ENCODE results near the gene GRIK4.
"Not testable (repeated sequence)": the region's sequence is repeated elsewhere in the genome, so short reads cannot be mapped to it uniquely, and the experiment has no call there.

The GRIK4 gene

DNA sequence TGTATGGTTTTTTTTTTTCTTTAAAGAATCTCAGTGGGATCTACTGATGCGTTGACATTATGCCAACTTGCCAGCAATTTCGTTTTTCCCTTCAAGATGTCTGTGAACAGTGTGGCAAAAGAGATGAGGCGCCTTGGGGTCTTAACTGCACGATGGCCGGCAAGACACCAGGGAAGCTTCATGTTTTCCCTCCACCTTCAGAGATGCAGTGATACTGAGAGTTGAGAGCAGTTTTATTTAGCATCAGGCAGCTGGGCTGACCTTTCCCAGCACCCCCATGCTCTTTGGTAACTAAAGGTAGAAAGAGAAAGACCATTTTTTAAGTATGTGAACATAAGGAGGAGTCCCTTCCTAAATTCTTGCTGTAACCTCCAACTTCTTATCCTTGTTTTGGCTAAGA lies 11.7 kb upstream of the GRIK4 start:
- no peak overlapping the region for H3K27ac Mint-ChIP-seq
- H3K4me1 Mint-ChIP-seq (ENCODE audit: low read depth) = no peaks in the 10 kb centered on the region
- no peaks in the 10 kb centered on the region for H3K36me3 Mint-ChIP-seq (ENCODE audit: low read depth)
- H3K9me3 Mint-ChIP-seq = no peaks in the 10 kb centered on the region
- peaks cover 46% of the 10 kb centered on the region for H3K27me3 Mint-ChIP-seq
- no peak overlapping the region for H3K4me3 Mint-ChIP-seq

DNA sequence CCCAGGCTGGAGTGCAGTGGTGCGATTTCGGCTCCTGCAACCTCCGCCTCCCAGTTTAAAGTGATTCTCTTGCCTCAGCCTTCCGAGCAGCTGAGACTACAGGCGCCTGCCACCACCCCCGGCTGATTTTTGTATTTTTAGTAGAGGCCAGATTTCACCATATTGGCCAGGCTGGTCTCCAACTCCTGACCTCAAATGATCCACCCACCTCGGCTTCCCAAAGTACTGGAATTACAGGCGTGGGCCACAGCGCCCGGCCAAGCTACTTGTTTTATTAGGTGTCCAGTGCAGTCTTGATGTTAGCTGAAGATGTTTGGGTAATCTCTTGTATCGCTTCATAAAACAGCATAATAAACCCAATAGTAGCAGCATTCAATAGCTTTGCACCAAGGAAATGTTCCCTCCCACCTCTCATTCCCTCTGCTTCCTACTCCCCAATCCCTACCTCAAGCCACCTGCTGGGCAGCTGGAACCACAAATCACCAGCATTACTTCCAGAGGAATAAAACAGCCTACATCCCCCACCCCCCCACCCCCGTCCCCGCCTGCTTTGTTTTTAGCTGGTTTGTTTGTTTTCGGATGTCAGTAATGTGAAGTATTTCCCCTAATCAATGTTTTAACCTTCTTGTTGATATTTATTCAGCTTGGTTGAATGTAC lies 11.0 kb upstream of the GRIK4 start:
- no peaks in the 10 kb centered on the region for H3K4me1 Mint-ChIP-seq (ENCODE audit: low read depth)
- H3K27me3 Mint-ChIP-seq = peaks cover 51% of the 10 kb centered on the region
- H3K9me3 Mint-ChIP-seq = no peaks in the 10 kb centered on the region
- H3K36me3 Mint-ChIP-seq (ENCODE audit: low read depth) = no peaks in the 10 kb centered on the region
- H3K4me3 Mint-ChIP-seq = no peak overlapping the region
- H3K27ac Mint-ChIP-seq = no peak overlapping the region

DNA sequence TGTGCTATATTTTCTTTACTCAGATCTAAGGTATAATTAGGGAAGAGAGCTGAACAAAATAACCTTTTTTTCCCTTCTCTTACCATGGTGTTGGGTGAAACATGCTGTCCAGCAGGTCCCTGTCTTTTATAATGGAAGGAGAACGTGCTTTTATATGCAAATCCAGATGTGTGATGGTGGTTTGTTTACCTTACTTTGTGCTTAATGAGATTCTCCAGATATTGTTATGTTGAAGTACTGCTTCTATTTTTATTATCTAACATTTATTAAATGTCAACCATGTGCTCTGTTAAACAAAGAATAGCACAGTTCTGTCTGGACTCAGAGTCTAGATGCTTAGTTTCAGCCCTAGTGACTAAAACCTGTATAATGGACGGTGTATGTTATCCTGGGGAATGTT lies 10.1 kb upstream of the GRIK4 start:
- no peaks in the 10 kb centered on the region for H3K4me1 Mint-ChIP-seq (ENCODE audit: low read depth)

DNA sequence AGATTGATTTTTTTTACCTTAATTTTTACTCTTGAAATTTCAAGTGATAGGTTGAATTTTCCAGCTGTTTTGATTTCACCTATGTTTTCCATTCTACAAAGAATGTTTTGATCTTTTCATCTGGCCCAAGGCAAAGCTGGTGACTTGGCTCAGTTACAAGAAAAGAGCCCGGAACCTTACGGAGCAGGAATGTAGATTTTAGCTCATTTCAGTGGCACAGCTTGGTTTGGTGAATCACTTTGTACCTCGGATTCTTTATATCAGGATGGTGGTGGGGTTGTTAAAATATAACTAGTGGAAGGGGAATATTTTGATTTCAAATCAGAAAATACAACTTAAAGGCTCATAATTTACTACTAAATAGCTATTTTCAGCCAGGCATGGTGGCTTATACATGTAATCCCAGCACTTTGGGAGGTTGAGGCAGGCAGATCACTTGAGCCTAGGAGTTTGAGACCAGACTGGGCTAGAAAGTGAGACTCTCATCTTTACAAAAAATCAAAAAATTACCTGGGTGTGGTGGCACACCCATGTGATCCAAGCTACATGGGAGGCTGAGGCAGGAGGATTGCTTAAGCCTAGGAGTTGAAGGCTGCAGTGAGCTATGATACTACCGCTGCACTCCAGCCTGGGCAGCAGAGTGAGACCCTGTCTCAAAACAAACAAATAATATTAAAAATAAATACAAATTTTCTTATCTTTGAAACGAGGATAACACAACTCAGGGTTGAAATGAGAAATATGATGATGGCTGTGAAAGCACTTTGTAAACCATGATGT lies 9.4 kb upstream of the GRIK4 start:
- H3K27me3 Mint-ChIP-seq = peaks cover 61% of the 10 kb centered on the region
- H3K36me3 Mint-ChIP-seq (ENCODE audit: low read depth) = no peaks in the 10 kb centered on the region
- no peak overlapping the region for H3K4me3 Mint-ChIP-seq
- H3K4me1 Mint-ChIP-seq (ENCODE audit: low read depth) = no peaks in the 10 kb centered on the region
- H3K9me3 Mint-ChIP-seq = no peaks in the 10 kb centered on the region
- no peak overlapping the region for H3K27ac Mint-ChIP-seq

More for the DNA sequence above, 10.1 kb upstream of the GRIK4 start:
- Mint-ChIP-seq H3K27ac (no peak overlapping the region), H3K27me3 (peaks cover 58% of the 10 kb centered on the region), H3K4me3 (no peak overlapping the region), H3K36me3 (ENCODE audit: low read depth) (no peaks in the 10 kb centered on the region), H3K9me3 (no peaks in the 10 kb centered on the region)

DNA sequence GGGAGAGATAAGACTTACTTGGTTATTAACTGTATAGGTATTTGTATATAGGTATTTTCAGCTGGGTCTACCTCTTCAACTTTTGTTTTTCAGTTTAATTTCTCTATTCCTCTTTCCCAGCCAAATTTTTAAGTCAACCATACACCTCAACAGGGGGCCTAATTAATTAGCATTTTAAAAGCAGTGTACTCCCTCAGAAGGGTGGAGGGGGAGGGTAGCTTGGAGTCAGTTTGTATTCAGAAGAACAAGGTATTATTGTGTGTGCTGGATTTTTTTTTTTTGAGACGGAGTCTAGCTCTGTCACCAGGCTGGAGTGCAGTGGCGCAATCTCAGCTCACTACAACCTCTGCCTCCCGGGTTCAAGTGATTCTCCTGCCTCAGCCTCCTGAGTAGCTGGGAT lies 8.0 kb upstream of the GRIK4 start:
- H3K36me3 Mint-ChIP-seq (ENCODE audit: low read depth); H3K9me3 Mint-ChIP-seq; H3K4me1 Mint-ChIP-seq (ENCODE audit: low read depth); H3K4me3 Mint-ChIP-seq; H3K27ac Mint-ChIP-seq: not testable (repeated sequence)
- peaks cover 68% of the 10 kb centered on the region for H3K27me3 Mint-ChIP-seq

- H3K4me1 Mint-ChIP-seq (ENCODE audit: low read depth) = peaks cover 2% of the 10 kb centered on the region
- no peaks in the 10 kb centered on the region for H3K36me3 Mint-ChIP-seq (ENCODE audit: low read depth)
- H3K9me3 Mint-ChIP-seq = no peaks in the 10 kb centered on the region
- no peak overlapping the region for H3K27ac Mint-ChIP-seq
- peaks cover 81% of the 10 kb centered on the region for H3K27me3 Mint-ChIP-seq
- H3K4me3 Mint-ChIP-seq = no peak overlapping the region
Measured at GRCh38 chr11:120505801-120506425, 5.6 kb upstream of the GRIK4 start.

- Mint-ChIP-seq H3K9me3 (no peaks in the 10 kb centered on the region), H3K27ac (no peak overlapping the region), H3K4me1 (ENCODE audit: low read depth) (peaks cover 3% of the 10 kb centered on the region), H3K27me3 (peaks cover 77% of the 10 kb centered on the region), H3K36me3 (ENCODE audit: low read depth) (no peaks in the 10 kb centered on the region), H3K4me3 (no peak overlapping the region)
Measured at GRCh38 chr11:120509346-120510053, 2.0 kb upstream of the GRIK4 start.

- Mint-ChIP-seq H3K27me3 (peaks cover 80% of the 10 kb centered on the region), H3K27ac (no peak overlapping the region), H3K4me3 (no peak overlapping the region), H3K36me3 (ENCODE audit: low read depth) (no peaks in the 10 kb centered on the region), H3K9me3 (no peaks in the 10 kb centered on the region), H3K4me1 (ENCODE audit: low read depth) (peaks cover 3% of the 10 kb centered on the region)
Measured at GRCh38 chr11:120510406-120511115, 987 bp upstream of the GRIK4 start.

GRCh38 chr11:120511820-120512738 lies 531 bp downstream of the GRIK4 start:
- Mint-ChIP-seq H3K4me1 (ENCODE audit: low read depth) (peaks cover 3% of the 10 kb centered on the region), H3K27ac (no peak overlapping the region), H3K9me3 (no peaks in the 10 kb centered on the region), H3K27me3 (peaks cover 76% of the 10 kb centered on the region), H3K36me3 (ENCODE audit: low read depth) (no peaks in the 10 kb centered on the region), H3K4me3 (no peak overlapping the region)

GRCh38 chr11:120512739-120513435 lies 1.3 kb downstream of the GRIK4 start:
- Mint-ChIP-seq H3K27ac (no peak overlapping the region), H3K9me3 (no peaks in the 10 kb centered on the region), H3K4me3 (no peak overlapping the region), H3K4me1 (ENCODE audit: low read depth) (peaks cover 3% of the 10 kb centered on the region), H3K36me3 (ENCODE audit: low read depth) (no peaks in the 10 kb centered on the region), H3K27me3 (peaks cover 76% of the 10 kb centered on the region)

GRCh38 chr11:120513436-120514315 lies 2.1 kb downstream of the GRIK4 start:
- Mint-ChIP-seq H3K4me3 (no peak overlapping the region), H3K27me3 (peaks cover 70% of the 10 kb centered on the region), H3K4me1 (ENCODE audit: low read depth) (peaks cover 3% of the 10 kb centered on the region), H3K9me3 (no peaks in the 10 kb centered on the region), H3K27ac (no peak overlapping the region), H3K36me3 (ENCODE audit: low read depth) (no peaks in the 10 kb centered on the region)

- Mint-ChIP-seq H3K36me3 (ENCODE audit: low read depth) (no peaks in the 10 kb centered on the region), H3K27me3 (peaks cover 60% of the 10 kb centered on the region), H3K4me3 (no peak overlapping the region), H3K27ac (no peak overlapping the region), H3K4me1 (ENCODE audit: low read depth) (peaks cover 3% of the 10 kb centered on the region), H3K9me3 (no peaks in the 10 kb centered on the region)
Measured at GRCh38 chr11:120514541-120515121, 3.1 kb downstream of the GRIK4 start.
